BE2C (cell line): ENCODE results near the gene RNF169.

Source experiments
- DNase-seq: peaks from one replicate; pipeline ENCODE4 v3.0.0-alpha.2; 2020
- H3K27me3 ChIP-seq: fragments of 250-450 bp; sonication (Bioruptor Pico); 2 replicates; pipeline ENCODE4 v1.5.1; 2020; ENCODE audit warnings: mild to moderate bottlenecking
- H3K36me3 ChIP-seq: fragments of 250-450 bp; sonication (Bioruptor Pico); 2 replicates; pipeline ENCODE4 v1.5.1; 2020; ENCODE audit warnings: mild to moderate bottlenecking
- H3K4me1 ChIP-seq: fragments of 250-450 bp; sonication (Bioruptor Pico); 2 replicates; pipeline ENCODE4 v1.5.1; 2020
- H3K4me3 ChIP-seq: 2 replicates; pipeline ENCODE4 v1.5.1; 2011; ENCODE audit warnings: low read depth, low read length
- H3K9me3 ChIP-seq: fragments of 250-450 bp; sonication (Bioruptor Pico); 2 replicates; pipeline ENCODE4 v1.5.1; 2020
- CTCF ChIP-seq: IDR thresholded peaks from 2 replicates; pipeline ENCODE4 v1.5.1; 2012; ENCODE audit warnings: mild to moderate bottlenecking, low read depth, low read length

Gene RNF169

GRCh38 chr11:74844072-74844471 is 95.4 kb downstream of the RNF169 start:
- no peak for TF ChIP-seq CTCF
- no peak overlapping the region for H3K4me3 ChIP-seq
- DNase-seq: no peak
- H3K9me3 ChIP-seq: no peaks in the 10 kb centered on the region
- H3K36me3 ChIP-seq: peaks cover 10% of the 10 kb centered on the region
- H3K4me1 ChIP-seq: no peaks in the 10 kb centered on the region; the same call in 1 of the 2 replicates
- H3K27me3 ChIP-seq: no peaks in the 10 kb centered on the region

DNA sequence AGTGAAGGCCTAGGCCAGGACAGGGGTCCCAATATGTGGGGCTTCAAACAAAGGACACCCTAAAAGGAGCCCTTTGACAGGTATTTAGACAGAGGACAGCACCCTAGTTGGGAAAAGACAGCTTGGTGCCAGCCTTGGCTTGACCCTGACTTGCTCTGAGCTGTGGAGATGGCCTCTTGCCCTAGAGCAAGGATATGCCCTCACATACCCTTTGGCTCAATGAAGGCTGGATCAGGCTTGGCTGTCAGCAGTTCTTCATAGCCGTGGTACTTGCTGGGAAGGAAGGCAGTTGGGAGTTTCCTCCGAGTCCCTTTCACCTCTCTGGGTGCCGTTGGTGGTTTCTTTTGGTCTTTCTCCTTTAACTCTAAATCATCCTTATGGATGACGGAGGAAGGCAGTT is 96.2 kb downstream of the RNF169 start:
- DNase-seq: no peak
- Histone ChIP-seq H3K36me3 (peaks cover 10% of the 10 kb centered on the region), H3K9me3 (no peaks in the 10 kb centered on the region), H3K4me3 (no peak overlapping the region), H3K27me3 (no peaks in the 10 kb centered on the region), H3K4me1 (no peaks in the 10 kb centered on the region; the same call in 1 of the 2 replicates)
- no peak for TF ChIP-seq CTCF

DNA sequence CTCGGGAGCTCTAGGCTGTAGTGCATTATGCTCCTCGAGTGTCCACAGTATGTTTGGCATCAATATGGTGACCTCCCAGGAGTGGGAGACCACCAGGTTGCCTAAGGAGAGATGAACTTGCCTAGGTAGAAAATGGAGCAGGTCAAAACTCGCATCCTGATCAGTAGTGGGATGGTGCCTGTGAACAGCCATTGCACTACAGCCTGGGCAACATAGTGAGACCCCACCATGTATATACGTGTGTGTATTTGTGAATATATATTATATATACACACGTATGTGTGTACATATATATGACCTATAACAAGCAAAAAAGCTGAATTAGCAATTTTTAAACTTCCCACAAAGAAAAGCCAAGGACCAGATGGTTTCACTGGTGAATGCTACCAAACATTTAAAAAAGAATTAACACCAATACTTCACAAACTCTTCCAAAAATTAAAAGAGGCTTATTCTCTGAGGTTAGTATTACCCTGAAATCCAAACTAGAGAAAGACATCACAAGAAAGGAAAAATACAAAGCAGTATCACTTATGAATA is 97.4 kb downstream of the RNF169 start:
- no peak for TF ChIP-seq CTCF
- no peak for DNase-seq
- H3K36me3 ChIP-seq: peaks cover 18% of the 10 kb centered on the region
- no peaks in the 10 kb centered on the region for H3K27me3 ChIP-seq
- H3K4me3 ChIP-seq: no peak overlapping the region
- no peaks in the 10 kb centered on the region; the same call in 1 of the 2 replicates for H3K4me1 ChIP-seq
- no peaks in the 10 kb centered on the region for H3K9me3 ChIP-seq

DNA sequence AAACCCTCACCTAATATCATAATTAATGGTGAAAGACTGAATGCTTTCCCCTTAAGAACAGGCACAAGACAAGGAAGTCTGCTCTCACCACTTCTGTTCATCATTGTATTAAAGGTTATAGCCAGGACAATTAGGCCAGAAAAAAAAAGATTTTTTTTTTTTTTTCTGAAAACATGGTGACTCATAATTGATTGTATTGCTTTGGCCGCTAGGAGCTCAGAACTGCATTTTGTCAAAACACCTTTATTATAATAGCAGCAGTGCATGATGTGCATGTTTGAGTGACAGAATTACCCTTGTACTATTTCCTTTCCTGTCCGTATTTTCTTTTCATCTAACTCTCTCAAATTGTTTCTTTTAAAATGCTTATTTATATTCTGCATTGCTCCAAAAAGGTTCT is 98.1 kb downstream of the RNF169 start:
- no peaks in the 10 kb centered on the region for H3K27me3 ChIP-seq
- peaks cover 18% of the 10 kb centered on the region for H3K36me3 ChIP-seq
- no peak for TF ChIP-seq CTCF
- H3K4me3 ChIP-seq: no peak overlapping the region
- H3K4me1 ChIP-seq: no peaks in the 10 kb centered on the region; the same call in 1 of the 2 replicates
- no peak for DNase-seq
- no peaks in the 10 kb centered on the region for H3K9me3 ChIP-seq

GRCh38 chr11:74847395-74847794 is 98.7 kb downstream of the RNF169 start:
- H3K4me1 ChIP-seq: no peaks in the 10 kb centered on the region; the same call in 1 of the 2 replicates
- TF ChIP-seq CTCF: no peak
- no peaks in the 10 kb centered on the region; the same call in 1 of the 2 replicates for H3K27me3 ChIP-seq
- peaks cover 18% of the 10 kb centered on the region for H3K36me3 ChIP-seq
- DNase-seq: no peak
- H3K9me3 ChIP-seq: no peaks in the 10 kb centered on the region
- H3K4me3 ChIP-seq: no peak overlapping the region

DNA sequence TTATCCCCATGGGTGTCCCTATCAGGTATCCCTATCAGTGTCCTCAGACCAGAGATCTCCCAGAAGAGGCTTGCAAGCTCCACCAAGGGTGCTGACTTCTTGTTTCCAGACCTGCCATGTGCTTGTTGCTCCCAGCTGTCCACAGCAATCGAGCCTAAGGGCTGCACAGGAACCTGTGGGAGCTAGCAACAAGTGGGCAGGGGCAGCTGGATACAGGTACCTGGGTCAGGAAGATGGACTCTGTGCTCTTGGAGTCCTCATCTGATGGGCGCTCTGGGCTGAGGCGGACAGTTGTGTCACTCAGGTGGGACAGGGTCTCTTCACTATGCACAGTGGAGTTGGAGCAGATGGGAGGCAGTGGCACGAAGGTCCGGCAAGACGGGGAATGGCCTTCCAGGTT is 99.2 kb downstream of the RNF169 start:
- Histone ChIP-seq H3K4me3 (no peak overlapping the region), H3K27me3 (no peaks in the 10 kb centered on the region; the same call in 1 of the 2 replicates), H3K36me3 (peaks cover 17% of the 10 kb centered on the region), H3K9me3 (no peaks in the 10 kb centered on the region), H3K4me1 (no peaks in the 10 kb centered on the region; the same call in 1 of the 2 replicates)
- no peak for TF ChIP-seq CTCF
- DNase-seq: no peak
